Right cardiac atrium (tissue), 5 donors: ENCODE data around the gene NPC1. TPM values are rescaled to one million over a fixed set of nuclear protein-coding genes. Genes with fewer than 3 reads are reported as not detected.

Experiments used
- ATAC-seq, 2 donors: fragments of 200-7000 bp; cut with Tn5 transposase; one replicate each; pipeline versions ENCODE4 v1.8.0 to v1.9.1; 2020; ENCODE audit warnings: moderate library complexity in 2 of 2, mild to moderate bottlenecking in 1 of 2
- DNase-seq, 3 donors: peaks; one replicate each; pipeline ENCODE4 v3.0.0-alpha.2; 2020
- H3K27ac ChIP-seq: one replicate; pipeline ENCODE4 v1.5.1; 2013; ENCODE audit warnings: mild to moderate bottlenecking, low read length, control low read depth, moderate library complexity
- H3K27me3 ChIP-seq: one replicate; pipeline ENCODE4 v1.6.1; 2013; ENCODE audit not compliant: control insufficient read depth, insufficient read depth
- H3K4me1 ChIP-seq: one replicate; pipeline ENCODE4 v1.6.1; 2013; ENCODE audit warnings: low read length; ENCODE audit not compliant: control insufficient read depth, insufficient read depth
- H3K4me3 ChIP-seq: one replicate; pipeline ENCODE4 v1.5.1; 2013; ENCODE audit warnings: low read length, control low read depth
- H3K9me3 ChIP-seq: one replicate; pipeline ENCODE4 v1.6.1; 2013; ENCODE audit warnings: low read length; ENCODE audit not compliant: control insufficient read depth
- WGBS: extraction: QIAGEN DNeasy Blood & Tissue Kit; methylation state at CpG from one replicate; pipeline ENCODE4 v1.1.7; 2013; 5-methylcytosine and 5-hydroxymethylcytosine counted together
- intact Hi-C, 4 donors: fragments of 100-400 bp; cut with DNase I; formaldehyde crosslinking; loops; one replicate each; pipeline versions ENCODE4 v1.11.0 to v1.14.0; 2022 to 2023
- polyA plus RNA-seq: library from polyadenylated mRNA; stranded (reverse); fragments of 200-250 nt; gene quantifications from one replicate; pipeline ENCODE4 v1.2.3, GENCODE V29; 2013
- total RNA-seq, 4 donors: library from RNA; stranded (reverse); fragmentation: NEBNext Ultra II Directional; extraction: Animal tissue kit (Norgen Biotek cat#: 25700); gene quantifications; one replicate each; pipeline ENCODE4 v1.2.1, GENCODE V29; 2021
- donor health status: healthy with polysubstance abuse.
- donor health status: DM: no; HTN: yes; CAD: no.
- donor health status: DM: no; HTN: no; CAD: no.
- donor health status: DM: no; HTN: yes; CAD: no; lungs with severe emphysema.
- donor health status: DM: yes; HTN: yes; CAD: no.

The NPC1 gene
- total and polyA plus RNA-seq, 5 donors = 12.8 to 22.1 (median 13.4) TPM

DNA sequence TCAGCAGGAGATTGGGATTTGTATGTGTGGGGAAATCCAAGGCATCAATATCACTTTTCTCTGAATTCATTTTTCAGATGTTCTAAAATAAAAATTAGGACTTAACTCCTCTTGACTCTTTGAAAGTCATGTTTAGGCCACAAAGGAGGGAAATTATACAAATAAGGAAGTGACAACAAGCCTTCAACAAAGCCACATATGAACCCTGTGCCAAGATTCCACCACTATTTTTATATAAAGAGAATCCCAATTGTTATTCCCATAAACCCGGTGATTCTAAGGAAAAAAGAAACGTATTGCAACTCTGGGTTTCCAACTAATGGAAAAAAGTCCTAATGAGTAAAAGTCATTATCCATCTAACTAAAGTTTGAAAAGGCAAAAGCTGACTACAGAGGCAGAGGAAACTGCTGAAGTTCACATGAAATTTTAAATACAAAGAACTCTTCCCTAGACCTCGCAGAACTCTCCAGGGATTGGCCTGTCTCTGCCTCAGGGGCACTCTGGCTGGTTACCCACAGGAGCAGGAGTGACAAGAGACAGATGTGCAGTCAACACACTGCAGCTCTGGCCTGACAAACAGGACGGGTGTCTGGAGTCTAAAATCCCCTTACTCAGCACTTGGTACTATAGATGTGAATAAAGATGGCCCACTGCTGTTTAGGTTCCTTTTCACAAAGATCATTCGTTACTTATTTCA lies 11.5 kb downstream of the NPC1 start:
- WGBS = 45% methylated on average over 5 of the region's 5 CpGs
- no peak overlapping the region for H3K27ac ChIP-seq
- no peak for DNase-seq
- ATAC-seq = no peak
- no peaks in the 10 kb centered on the region for H3K9me3 ChIP-seq
- intact Hi-C loops = no loop called here
- peaks cover 4% of the 10 kb centered on the region for H3K4me1 ChIP-seq
- no peak overlapping the region for H3K4me3 ChIP-seq
- no peaks in the 10 kb centered on the region for H3K27me3 ChIP-seq

DNA sequence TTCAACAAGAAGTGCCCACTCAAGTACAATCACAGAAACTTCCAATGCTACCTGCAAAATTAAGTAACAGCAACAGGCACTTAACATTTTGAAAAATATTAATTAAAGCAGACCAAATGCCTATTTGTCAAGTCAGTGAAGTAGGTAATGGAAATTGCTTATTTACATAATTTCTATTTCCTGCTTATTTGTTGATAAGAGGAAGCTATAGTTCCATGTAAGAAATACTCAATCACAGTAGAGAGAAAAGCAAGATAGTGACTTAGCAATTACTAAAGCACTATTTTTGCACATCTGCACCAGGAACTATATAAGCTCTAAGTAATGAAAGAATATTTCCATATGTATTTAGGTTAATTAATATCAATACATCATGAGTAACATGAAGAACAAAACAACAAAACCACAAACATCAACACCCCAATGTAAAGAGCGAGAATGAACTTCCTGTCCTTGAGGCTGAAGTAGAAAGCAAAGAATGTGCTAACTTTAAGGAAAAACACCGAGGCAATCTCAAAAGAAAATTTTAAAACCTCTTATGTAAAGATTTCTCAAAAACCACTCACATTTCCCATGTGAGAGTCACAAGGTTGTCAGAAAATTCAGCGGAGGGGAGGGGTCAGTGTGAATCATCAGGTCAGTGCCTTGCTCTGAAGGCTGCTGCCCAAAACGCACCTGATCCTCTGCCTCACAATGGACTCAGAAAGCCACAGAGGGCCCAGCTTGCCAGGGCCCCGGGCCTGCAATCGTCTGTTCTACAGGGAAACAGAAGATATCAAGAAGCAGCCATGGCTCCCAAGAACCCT lies 12.5 kb downstream of the NPC1 start:
- ATAC-seq (no peak), DNase-seq (no peak)
- Histone ChIP-seq H3K27ac (peak overlapping the region; percentile 17), H3K9me3 (no peaks in the 10 kb centered on the region), H3K4me3 (no peak overlapping the region), H3K4me1 (peaks cover 2% of the 10 kb centered on the region), H3K27me3 (no peaks in the 10 kb centered on the region)
- intact Hi-C loops = no loop called here
- 63% methylated on average over 6 of the region's 6 CpGs for WGBS

DNA sequence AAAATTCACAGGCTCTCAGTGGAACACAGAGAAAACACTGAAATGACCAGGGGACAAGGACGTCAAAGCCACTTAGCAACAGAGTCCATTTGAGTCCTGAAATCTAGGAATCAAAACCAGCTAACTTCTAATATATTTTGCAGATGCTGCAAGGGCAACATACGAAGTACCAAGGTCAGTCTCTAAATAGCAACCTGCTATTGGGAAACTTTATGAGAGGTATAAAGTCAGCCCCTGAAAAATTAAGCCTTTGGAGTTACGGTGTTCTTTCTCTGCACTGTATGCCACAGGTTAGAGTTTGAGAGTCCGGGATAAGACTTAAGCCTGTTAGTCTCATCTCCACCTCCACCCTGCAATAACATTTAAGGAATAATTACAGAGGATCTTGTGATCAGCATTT lies 13.3 kb downstream of the NPC1 start:
- intact Hi-C loops = no loop called here
- Histone ChIP-seq H3K9me3 (no peaks in the 10 kb centered on the region), H3K4me1 (peaks cover 1% of the 10 kb centered on the region), H3K27me3 (no peaks in the 10 kb centered on the region), H3K4me3 (no peak overlapping the region), H3K27ac (no peak overlapping the region)
- DNase-seq (no peak), ATAC-seq (no peak)
- WGBS = 72% methylated on average over 4 of the region's 4 CpGs

DNA sequence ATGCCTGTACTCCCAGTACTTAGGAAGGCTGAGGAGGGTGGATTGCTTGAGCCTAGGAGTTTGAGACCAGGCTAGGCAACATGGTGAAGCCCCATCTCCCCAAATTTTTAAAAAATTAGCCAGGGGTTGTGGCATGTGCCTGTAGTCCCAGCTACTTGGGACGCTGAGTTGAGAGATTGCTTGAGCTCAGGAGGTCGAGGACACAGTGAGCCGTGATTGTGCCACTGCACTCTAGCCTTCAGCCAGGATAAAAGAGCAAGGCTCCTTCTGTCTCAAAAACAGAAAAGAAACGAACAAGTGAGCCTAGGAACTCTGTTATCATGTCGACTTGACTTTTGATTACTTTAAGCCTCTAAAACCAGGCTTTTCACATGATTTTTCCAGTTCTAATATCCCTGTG lies 13.7 kb downstream of the NPC1 start:
- Histone ChIP-seq H3K9me3 (no peaks in the 10 kb centered on the region), H3K27me3 (no peaks in the 10 kb centered on the region), H3K27ac (peak overlapping the region; percentile 40), H3K4me3 (no peak overlapping the region), H3K4me1 (peaks cover 1% of the 10 kb centered on the region)
- no peak for ATAC-seq
- no peak for DNase-seq
- intact Hi-C loops = no loop called here
- 66% methylated on average over 5 of the region's 5 CpGs for WGBS

DNA sequence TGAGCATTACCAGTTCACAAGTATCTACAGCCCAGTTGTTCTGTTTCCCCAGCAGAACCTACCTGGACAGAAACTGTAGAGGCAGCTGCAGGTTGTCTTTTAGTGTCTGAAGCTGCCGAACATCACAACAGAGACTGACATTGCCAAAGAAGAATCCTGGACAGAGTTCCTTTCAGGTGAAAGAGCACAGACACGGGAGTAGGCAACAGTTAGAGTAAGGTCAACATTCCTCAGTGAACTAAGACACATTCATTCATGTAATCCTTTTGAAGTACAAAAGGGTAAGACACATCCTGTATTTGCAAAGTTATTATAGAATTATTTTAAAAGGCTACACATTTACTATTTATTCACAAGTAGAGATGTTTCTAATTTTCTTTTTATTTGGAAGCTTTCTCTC lies 14.3 kb downstream of the NPC1 start:
- no peak for DNase-seq
- Histone ChIP-seq H3K9me3 (no peaks in the 10 kb centered on the region), H3K27me3 (no peaks in the 10 kb centered on the region), H3K27ac (no peak overlapping the region), H3K4me3 (no peak overlapping the region), H3K4me1 (peaks cover 1% of the 10 kb centered on the region)
- ATAC-seq = no peak
- WGBS = 70% methylated on average over 2 of the region's 2 CpGs
- intact Hi-C loops = no loop called here

- Histone ChIP-seq H3K4me3 (no peak overlapping the region), H3K9me3 (no peaks in the 10 kb centered on the region), H3K4me1 (peaks cover 1% of the 10 kb centered on the region), H3K27me3 (no peaks in the 10 kb centered on the region), H3K27ac (no peak overlapping the region)
- intact Hi-C loops = no loop called here
- WGBS = 79% methylated on average over 3 of the region's 3 CpGs
- DNase-seq = no peak
- no peak for ATAC-seq
These were observed 15.3 kb downstream of the NPC1 start for GRCh38 chr18:23570912-23571504.

GRCh38 chr18:23569299-23570063 lies 16.8 kb downstream of the NPC1 start:
- DNase-seq (no peak), ATAC-seq (no peak)
- WGBS = 95% methylated on average over 5 of the region's 5 CpGs
- Histone ChIP-seq H3K27me3 (no peaks in the 10 kb centered on the region), H3K4me1 (no peaks in the 10 kb centered on the region), H3K9me3 (no peaks in the 10 kb centered on the region), H3K4me3 (no peak overlapping the region), H3K27ac (no peak overlapping the region)
- intact Hi-C loops = no loop called here

GRCh38 chr18:23568281-23569138 lies 17.8 kb downstream of the NPC1 start:
- Histone ChIP-seq H3K4me3 (no peak overlapping the region), H3K27ac (no peak overlapping the region), H3K27me3 (no peaks in the 10 kb centered on the region), H3K4me1 (no peaks in the 10 kb centered on the region), H3K9me3 (no peaks in the 10 kb centered on the region)
- intact Hi-C loops = no loop called here
- DNase-seq (no peak), ATAC-seq (no peak)
- WGBS = 82% methylated on average over 7 of the region's 7 CpGs

DNA sequence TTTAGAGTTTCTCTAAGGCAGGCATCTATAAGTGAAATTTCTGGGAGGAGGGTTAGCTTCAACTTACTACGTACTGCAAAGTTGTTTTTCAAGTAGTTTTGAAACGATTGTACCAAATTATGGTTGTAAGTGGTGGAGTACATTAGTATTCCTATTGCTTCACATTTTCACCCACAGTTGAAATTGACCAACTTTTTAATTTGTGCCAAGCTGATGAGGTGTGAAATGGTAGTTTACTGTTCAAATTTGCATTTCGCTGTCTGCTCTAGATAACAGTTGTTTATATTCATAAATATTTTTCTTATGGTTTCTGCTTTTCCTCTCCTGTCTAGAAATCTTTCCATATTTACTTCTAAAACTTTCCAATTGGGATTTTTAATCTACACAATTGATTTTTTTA lies 18.6 kb downstream of the NPC1 start:
- no peaks in the 10 kb centered on the region for H3K9me3 ChIP-seq
- H3K27ac ChIP-seq = no peak overlapping the region
- H3K27me3 ChIP-seq = no peaks in the 10 kb centered on the region
- DNase-seq = no peak
- WGBS = 90% methylated on average over 3 of the region's 3 CpGs
- ATAC-seq = no peak
- H3K4me3 ChIP-seq = no peak overlapping the region
- intact Hi-C loops = no loop called here
- H3K4me1 ChIP-seq = no peaks in the 10 kb centered on the region

GRCh38 chr18:23565916-23566547 lies 20.3 kb downstream of the NPC1 start:
- no peak for DNase-seq
- Histone ChIP-seq H3K4me1 (no peaks in the 10 kb centered on the region), H3K27me3 (no peaks in the 10 kb centered on the region), H3K4me3 (no peak overlapping the region), H3K9me3 (no peaks in the 10 kb centered on the region), H3K27ac (no peak overlapping the region)
- 92% methylated on average over 3 of the region's 3 CpGs for WGBS
- intact Hi-C loops = no loop called here
- no peak for ATAC-seq
